H1 (cell line): Measurements from ENCODE around the gene CDK19. TPM values are rescaled to one million over a fixed set of nuclear protein-coding genes. Genes with fewer than 3 reads are reported as not detected.

Experiments
- ATF3 ChIP-seq: IDR thresholded peaks from 2 replicates; pipeline ENCODE4 v1.6.1; 2011; ENCODE audit warnings: low read depth, mild to moderate bottlenecking, low read length; ENCODE audit not compliant: insufficient read depth
- BCL11A ChIP-seq, 2 experiments: IDR thresholded peaks; one replicate each; pipeline ENCODE4 v1.6.1; 2011; ENCODE audit warnings: low read depth in 2 of 2, low read length in 2 of 2, mild to moderate bottlenecking in 2 of 2
- CEBPB ChIP-seq: IDR thresholded peaks from 2 replicates; pipeline ENCODE4 v1.6.1; 2012; ENCODE audit warnings: low read depth, low read length
- CHD1 ChIP-seq: IDR thresholded peaks from 2 replicates; pipeline ENCODE4 v1.6.1; 2012; ENCODE audit warnings: low read depth, low read length, improper control_type of control experiment
- CHD7 ChIP-seq: fragments of 300-600 bp; sonication (generic); IDR thresholded peaks from 2 replicates; pipeline ENCODE4 v1.7.1; 2012; ENCODE audit warnings: low read length, moderate library complexity, mild to moderate bottlenecking, inconsistent platforms; ENCODE audit not compliant: insufficient replicate concordance
- CTCF ChIP-seq, 3 experiments: IDR thresholded peaks; 1 replicate in 2 of 3; 2 replicates in 1 of 3; pipeline versions ENCODE4 v1.5.1 to v1.6.1; 2011; ENCODE audit warnings: low read length in 3 of 3, mild to moderate bottlenecking in 3 of 3, inconsistent platforms in 2 of 3, low read depth in 1 of 3, moderate library complexity in 1 of 3; ENCODE audit not compliant: insufficient read depth in 1 of 3; ENCODE audit errors: control extremely low read depth in 1 of 3
- POLR2AphosphoS5 ChIP-seq: IDR thresholded peaks from 2 replicates; pipeline ENCODE4 v1.6.1; 2011; ENCODE audit warnings: low read depth, low read length
- RFX5 ChIP-seq: IDR thresholded peaks from 2 replicates; pipeline ENCODE4 v1.6.1; 2011; ENCODE audit warnings: low read depth, low read length, improper control_type of control experiment, borderline replicate concordance
- TAF7 ChIP-seq: optimal IDR thresholded peaks from 2 replicates; pipeline ENCODE3; 2011; ENCODE audit warnings: low read depth, mild to moderate bottlenecking, inconsistent platforms, low read length, moderate library complexity, borderline replicate concordance
- polyA plus RNA-seq, 7 experiments: library from polyadenylated mRNA; depleted of rRNA in 3 of 7; stranded (reverse) in 5 of 7; unstranded in 2 of 7; fragments of >200 nt in 5 of 7; fragments of 200-250 nt in 2 of 7; gene quantifications; 1 replicate in 5 of 7; 2 replicates in 1 of 7; 4 replicates in 1 of 7; pipeline versions ENCODE4 v1.2.1 to v1.2.3, GENCODE V29; 2011 to 2013; ENCODE audit warnings: missing spikeins in 2 of 7, mixed read lengths in 2 of 7
- total RNA-seq: library from RNA; stranded (reverse); fragmentation: NEBNext Ultra II Directional; extraction: Animal tissue kit (Norgen Biotek cat#: 25700); gene quantifications from 2 replicates; pipeline ENCODE4 v1.2.1, GENCODE V29; 2021

Gene CDK19
- total and polyA plus RNA-seq, 2 of the 8 experiments (the other 6 are each of a cell fraction or from before 2014, with no cell fraction given) = 4.9 to 12.6 TPM

- no peak for TF ChIP-seq CHD7
- no peak for TF ChIP-seq CTCF (IDR thresholded peaks at IDR 0.05; ENCODE audit: control extremely low read depth in 1 of 3, insufficient read depth in 1 of 3, low read depth in 1 of 3, low read length in 3 of 3)
- TF ChIP-seq ATF3 = no peak
- TF ChIP-seq TAF7 = no peak
- no peak for TF ChIP-seq RFX5
- TF ChIP-seq CEBPB = no peak
- no peak for TF ChIP-seq CHD1
- no peak for TF ChIP-seq POLR2AphosphoS5
- no peak for TF ChIP-seq BCL11A (IDR thresholded peaks at IDR 0.05; ENCODE audit: low read depth in 2 of 2, low read length in 2 of 2)
These were observed 206.2 kb downstream of the CDK19 start (continued) for GRCh38 chr6:110609101-110609500.
